ENCODE results near the gene ZNF664. TPM values are rescaled to one million over a fixed set of nuclear protein-coding genes. Genes with fewer than 3 reads are reported as not detected.

Gene ZNF664
- total and polyA plus RNA-seq, 10 of the 15 experiments (the other 5 are each of a cell fraction or from before 2014, with no cell fraction given), result 1.8 to 65.6 (median 30.8) TPM

GRCh38 chr12:123942238-123942653 lies 30.8 kb upstream of the ZNF664 start:
- ChIA-PET POLR2A (no interaction called here), RAD21 (ENCODE audit: unreplicated experiment) (no interaction called here), CTCF (no interaction called here), SMC1A (ENCODE audit: uncharacterized antibody, unreplicated experiment) (interaction anchor here (1.0 kb wide), 1 partner anchor 39 kb away, joined by 3 read pairs; no protein-coding TSS in a partner anchor)
- ATAC-seq (no peak), DNase-seq (ENCODE audit: low read depth, low spot score) (no peak), FAIRE-seq (no peak)
- Histone ChIP-seq H3K36me3 (ENCODE audit: control insufficient read depth in 2 of 2, insufficient read depth in 2 of 2, low read length in 1 of 2) (no peaks in the 10 kb centered on the region), H3K9ac (ENCODE audit: control insufficient read depth, insufficient read depth, low read length) (no peak overlapping the region), H3K4me3 (no peak overlapping the region), H3K79me2 (ENCODE audit: control insufficient read depth, insufficient read depth, low read length) (no peaks in the 10 kb centered on the region), H2AFZ (ENCODE audit: control insufficient read depth, low read depth, low read length) (no peak overlapping the region), H3K27me3 (replicated peaks in 1 of 2; ENCODE audit: control insufficient read depth in 2 of 2, insufficient read depth in 2 of 2, low read length in 1 of 2) (no peaks in the 10 kb centered on the region), H3K27ac (ENCODE audit: control insufficient read depth, insufficient read depth) (no peak overlapping the region), H3K4me1 (ENCODE audit: control insufficient read depth, insufficient read depth, low read length) (peaks cover 11% of the 10 kb centered on the region), H3K9me3 (replicated peaks; ENCODE audit: control insufficient read depth, insufficient read depth, low read length) (no peaks in the 10 kb centered on the region; the same call in 1 of the 3 replicates), H4K20me1 (ENCODE audit: control insufficient read depth, insufficient read depth) (no peaks in the 10 kb centered on the region), H3K4me2 (ENCODE audit: control insufficient read depth, insufficient read depth) (no peak overlapping the region)
- no TSS peak for BruUV-seq (replicated peaks)
- intact Hi-C loops (cut with micrococcal nuclease; ENCODE audit: unreplicated experiment), result no loop called here
- no peak for TF ChIP-seq USF1 (IDR thresholded peaks at IDR 0.05; ENCODE audit: borderline replicate concordance, extremely low read length, insufficient read depth, low read depth, low read length)
- no peak for TF ChIP-seq ZNF622 (IDR thresholded peaks at IDR 0.05)
- TF ChIP-seq ZNF217 (IDR thresholded peaks at IDR 0.05), result no peak
- no peak for TF ChIP-seq SUZ12 (IDR thresholded peaks at IDR 0.05; ENCODE audit: unreplicated experiment)
- TF ChIP-seq PAX8 (IDR thresholded peaks at IDR 0.05), result no peak
- TF ChIP-seq PML (IDR thresholded peaks at IDR 0.05; ENCODE audit: low read length), result no peak
- in situ Hi-C loops (cut with MboI), result no loop called here
- 78% methylated on average over 10 of the region's 10 CpGs for WGBS (ENCODE audit: insufficient coverage, insufficient replicate concordance, low lambda C conversion rate, missing lambda C conversion rate)

- POLR2A ChIA-PET, result no interaction called here
- Histone ChIP-seq H3K79me2 (ENCODE audit: control insufficient read depth, insufficient read depth, low read length) (no peaks in the 10 kb centered on the region), H3K9me3 (replicated peaks; ENCODE audit: control insufficient read depth, insufficient read depth, low read length) (no peaks in the 10 kb centered on the region; the same call in 1 of the 3 replicates), H4K20me1 (ENCODE audit: control insufficient read depth, insufficient read depth) (no peaks in the 10 kb centered on the region), H3K27me3 (replicated peaks in 1 of 2; ENCODE audit: control insufficient read depth in 2 of 2, insufficient read depth in 2 of 2, low read length in 1 of 2) (no peaks in the 10 kb centered on the region), H3K36me3 (ENCODE audit: control insufficient read depth in 2 of 2, insufficient read depth in 2 of 2, low read length in 1 of 2) (no peaks in the 10 kb centered on the region), H3K4me3 (no peak overlapping the region), H2AFZ (ENCODE audit: control insufficient read depth, low read depth, low read length) (no peak overlapping the region), H3K4me1 (ENCODE audit: control insufficient read depth, insufficient read depth, low read length) (peaks cover 5% of the 10 kb centered on the region), H3K27ac (ENCODE audit: control insufficient read depth, insufficient read depth) (no peak overlapping the region), H3K4me2 (ENCODE audit: control insufficient read depth, insufficient read depth) (no peak overlapping the region), H3K9ac (ENCODE audit: control insufficient read depth, insufficient read depth, low read length) (no peak overlapping the region)
- FAIRE-seq, result no peak
- 84% methylated on average over 16 of the region's 16 CpGs for WGBS (ENCODE audit: insufficient coverage, insufficient replicate concordance, low lambda C conversion rate, missing lambda C conversion rate)
- BruUV-seq (replicated peaks), result no TSS peak
- intact Hi-C loops (cut with micrococcal nuclease; ENCODE audit: unreplicated experiment), result no loop called here
- no peak for ATAC-seq
- no peak for DNase-seq (ENCODE audit: low read depth, low spot score)
- no peak for TF ChIP-seq RCOR1 (conservative IDR thresholded peaks at IDR 0.05; ENCODE audit: low read depth, low read length)
- TF ChIP-seq SP1 (IDR thresholded peaks at IDR 0.05; ENCODE audit: low read depth, low read length), result no peak
- no peak for TF ChIP-seq CBFB (IDR thresholded peaks at IDR 0.05; ENCODE audit: low read depth)
- no peak for TF ChIP-seq E2F8 (IDR thresholded peaks at IDR 0.05; ENCODE audit: low read depth, partially characterized antibody)
- no peak for TF ChIP-seq ELK1 (IDR thresholded peaks at IDR 0.05; ENCODE audit: low read depth, low read length)
- TF ChIP-seq DPF2 (IDR thresholded peaks at IDR 0.05), result no peak
- SMC1A ChIA-PET (ENCODE audit: uncharacterized antibody, unreplicated experiment), result interaction anchor here (1.0 kb wide), 1 partner anchor 40 kb away, joined by 3 read pairs; no protein-coding TSS in a partner anchor
- CTCF ChIA-PET, result no interaction called here
- in situ Hi-C loops (cut with MboI), result no loop called here
- RAD21 ChIA-PET (ENCODE audit: unreplicated experiment), result no interaction called here
These were observed 29.9 kb upstream of the ZNF664 start for GRCh38 chr12:123942911-123943648.

Data from GM12878 (cell line).